Osteocyte (in vitro differentiated cells): ENCODE data around the gene AKNA. TPM values are rescaled to one million over a fixed set of nuclear protein-coding genes. Genes with fewer than 3 reads are reported as not detected.

ENCODE experiments used
- DNase-seq: peaks from one replicate; pipeline ENCODE4 v3.0.0; 2021; ENCODE audit warnings: mixed read lengths; ENCODE audit not compliant: unreplicated experiment; ENCODE audit errors: extremely low spot score
- H3K27ac Mint-ChIP-seq: one replicate; pipeline ENCODE4 v1.8.0; 2021; ENCODE audit warnings: mild to moderate bottlenecking, mixed read lengths; ENCODE audit not compliant: unreplicated experiment
- H3K27me3 Mint-ChIP-seq: one replicate; pipeline ENCODE4 v1.8.0; 2021; ENCODE audit warnings: mixed read lengths; ENCODE audit not compliant: unreplicated experiment
- H3K36me3 Mint-ChIP-seq: one replicate; pipeline ENCODE4 v1.8.0; 2021; ENCODE audit warnings: mixed read lengths; ENCODE audit not compliant: unreplicated experiment
- H3K4me1 Mint-ChIP-seq: one replicate; pipeline ENCODE4 v1.8.0; 2021; ENCODE audit warnings: mixed read lengths; ENCODE audit not compliant: unreplicated experiment
- H3K4me3 Mint-ChIP-seq: one replicate; pipeline ENCODE4 v1.8.0; 2021; ENCODE audit warnings: mild to moderate bottlenecking, moderate library complexity, mixed read lengths; ENCODE audit not compliant: unreplicated experiment
- H3K9me3 Mint-ChIP-seq: one replicate; pipeline ENCODE4 v1.8.0; 2021; ENCODE audit warnings: mixed read lengths; ENCODE audit not compliant: unreplicated experiment
- total RNA-seq: library from RNA; stranded (reverse); gene quantifications from 2 replicates; pipeline ENCODE4 v1.2.1, GENCODE V29; 2021
- TF ChIP-seq, protein P1 (sequence below): fragments of 200-600 bp; sonication (generic); IDR thresholded peaks from 2 replicates; pipeline ENCODE4 v1.5.0; 2021; ENCODE audit warnings: antibody characterized with exemption, mild to moderate bottlenecking, moderate library complexity

Gene AKNA
- total RNA-seq, 1 donor from 2014 or later = 36.0 TPM

DNA sequence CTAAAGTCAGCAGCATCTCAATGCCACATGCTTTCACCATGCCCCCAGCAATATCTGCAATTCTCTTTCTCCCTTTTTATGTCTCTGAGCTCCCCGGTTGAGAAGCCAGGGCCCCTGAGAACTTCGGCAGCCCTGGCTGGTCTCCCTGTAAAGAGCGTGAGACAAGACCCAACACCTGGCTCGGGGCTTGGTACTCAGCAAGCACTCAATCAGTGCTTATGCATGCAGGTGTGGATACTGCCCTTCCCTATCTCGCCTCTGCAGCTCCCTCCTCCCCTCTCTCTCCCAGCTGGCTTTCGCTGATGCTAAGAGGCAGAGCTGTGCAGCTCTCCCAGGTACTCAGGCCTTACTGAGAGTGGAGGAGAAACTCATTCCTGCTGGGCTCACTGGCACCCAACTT is 41.7 kb upstream of the AKNA start:
- TF ChIP-seq, protein P1, sequence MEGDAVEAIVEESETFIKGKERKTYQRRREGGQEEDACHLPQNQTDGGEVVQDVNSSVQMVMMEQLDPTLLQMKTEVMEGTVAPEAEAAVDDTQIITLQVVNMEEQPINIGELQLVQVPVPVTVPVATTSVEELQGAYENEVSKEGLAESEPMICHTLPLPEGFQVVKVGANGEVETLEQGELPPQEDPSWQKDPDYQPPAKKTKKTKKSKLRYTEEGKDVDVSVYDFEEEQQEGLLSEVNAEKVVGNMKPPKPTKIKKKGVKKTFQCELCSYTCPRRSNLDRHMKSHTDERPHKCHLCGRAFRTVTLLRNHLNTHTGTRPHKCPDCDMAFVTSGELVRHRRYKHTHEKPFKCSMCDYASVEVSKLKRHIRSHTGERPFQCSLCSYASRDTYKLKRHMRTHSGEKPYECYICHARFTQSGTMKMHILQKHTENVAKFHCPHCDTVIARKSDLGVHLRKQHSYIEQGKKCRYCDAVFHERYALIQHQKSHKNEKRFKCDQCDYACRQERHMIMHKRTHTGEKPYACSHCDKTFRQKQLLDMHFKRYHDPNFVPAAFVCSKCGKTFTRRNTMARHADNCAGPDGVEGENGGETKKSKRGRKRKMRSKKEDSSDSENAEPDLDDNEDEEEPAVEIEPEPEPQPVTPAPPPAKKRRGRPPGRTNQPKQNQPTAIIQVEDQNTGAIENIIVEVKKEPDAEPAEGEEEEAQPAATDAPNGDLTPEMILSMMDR = no peak

DNA sequence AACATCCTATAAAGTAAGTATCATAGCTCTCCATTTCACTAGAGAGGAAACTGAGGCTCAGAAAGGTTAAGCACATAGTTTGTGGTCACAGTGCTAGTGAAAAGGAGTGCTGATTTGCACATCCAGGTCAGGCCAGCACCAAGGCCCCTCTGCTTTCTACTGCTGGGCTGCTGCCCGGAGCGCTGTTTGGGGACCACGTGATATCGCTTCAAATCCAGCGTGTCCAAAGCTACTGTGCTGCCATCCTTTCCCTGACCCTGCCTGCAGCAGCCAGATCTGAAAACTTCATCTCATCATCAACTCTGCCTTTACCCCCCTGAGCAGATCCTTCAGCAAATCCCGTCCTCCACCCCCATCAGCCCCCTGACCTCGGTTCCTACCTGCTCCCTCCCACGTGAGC is 40.7 kb upstream of the AKNA start:
- Mint-ChIP-seq H3K9me3 (no peaks in the 10 kb centered on the region), H3K4me1 (no peaks in the 10 kb centered on the region), H3K4me3 (no peak overlapping the region), H3K27me3 (peaks cover 13% of the 10 kb centered on the region), H3K27ac (no peak overlapping the region), H3K36me3 (peaks cover 3% of the 10 kb centered on the region)
- no peak for DNase-seq
- TF ChIP-seq, protein P1 = no peak

More for the DNA sequence above, 41.7 kb upstream of the AKNA start:
- H3K27me3 Mint-ChIP-seq = peaks cover 13% of the 10 kb centered on the region
- H3K27ac Mint-ChIP-seq = no peak overlapping the region
- H3K4me1 Mint-ChIP-seq = no peaks in the 10 kb centered on the region
- no peak overlapping the region for H3K4me3 Mint-ChIP-seq
- H3K9me3 Mint-ChIP-seq = no peaks in the 10 kb centered on the region
- H3K36me3 Mint-ChIP-seq = peaks cover 3% of the 10 kb centered on the region
- DNase-seq = no peak

DNA sequence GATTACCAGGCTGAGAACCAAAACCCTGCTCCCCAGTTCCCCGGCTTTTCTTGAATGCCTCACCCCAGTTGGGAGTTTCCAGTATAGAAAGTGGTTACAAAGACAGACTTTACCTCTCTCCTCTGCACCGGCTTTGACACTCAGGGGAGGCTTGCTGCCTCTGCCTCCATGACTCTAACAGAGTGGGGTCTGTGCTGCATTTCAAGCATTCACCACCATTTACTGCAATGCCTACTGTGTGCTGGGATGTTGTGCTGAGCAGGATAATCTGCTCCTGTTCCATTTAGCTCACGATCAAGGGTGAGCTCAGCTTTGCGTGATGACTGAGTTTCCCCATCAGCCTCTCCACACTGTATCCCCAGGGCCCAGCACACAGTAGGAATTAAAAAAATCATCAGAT is 39.9 kb upstream of the AKNA start:
- H3K4me3 Mint-ChIP-seq = no peak overlapping the region

DNA sequence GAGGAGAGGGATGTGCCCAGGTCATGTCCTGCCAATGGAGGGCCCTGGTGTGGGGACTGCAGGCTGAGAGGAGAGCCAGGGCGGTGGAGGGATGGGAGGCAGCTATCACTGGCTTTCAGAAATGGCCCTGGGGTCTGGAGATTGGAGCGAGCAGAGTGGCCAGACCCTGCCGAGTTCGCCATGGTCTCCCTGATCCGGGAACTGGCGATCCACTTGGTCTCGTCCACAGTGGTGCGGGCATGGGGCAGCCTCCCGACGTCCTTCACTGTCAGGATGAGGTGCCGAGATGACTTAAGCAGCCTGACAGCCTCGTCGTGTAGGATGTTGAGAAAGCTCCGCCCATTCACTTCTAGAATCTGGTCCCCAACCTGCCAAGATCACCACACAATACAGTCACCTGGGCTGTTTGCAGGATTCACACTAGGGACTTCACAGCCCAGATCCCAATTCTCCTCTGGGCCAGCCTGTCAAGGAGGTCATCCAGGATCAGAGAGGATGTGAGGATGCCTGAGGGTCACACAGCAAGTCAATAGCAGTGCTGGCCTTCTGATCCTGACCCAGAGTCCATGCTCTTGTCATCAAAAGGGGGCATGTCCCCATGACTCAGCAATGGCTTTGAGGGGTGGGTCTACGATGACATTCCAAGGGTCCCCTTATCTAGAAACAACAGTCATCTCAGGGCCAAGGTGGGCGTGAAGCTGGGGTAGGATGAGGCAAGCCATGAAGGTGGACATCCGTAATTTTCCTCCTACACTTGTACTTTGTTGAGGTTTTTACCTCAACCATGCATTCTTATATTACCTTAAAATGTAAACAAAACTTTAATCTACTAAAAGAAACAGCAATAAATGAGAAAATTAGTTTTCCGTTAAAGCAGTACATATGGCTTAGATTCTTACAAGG is 38.5 kb upstream of the AKNA start:
- no peaks in the 10 kb centered on the region for H3K4me1 Mint-ChIP-seq
- H3K27me3 Mint-ChIP-seq = peaks cover 10% of the 10 kb centered on the region
- TF ChIP-seq, protein P1 = no peak
- H3K4me3 Mint-ChIP-seq = no peak overlapping the region
- no peak for DNase-seq
- no peaks in the 10 kb centered on the region for H3K36me3 Mint-ChIP-seq
- H3K27ac Mint-ChIP-seq = no peak overlapping the region
- H3K9me3 Mint-ChIP-seq = no peaks in the 10 kb centered on the region

More for the DNA sequence above, 39.9 kb upstream of the AKNA start:
- Mint-ChIP-seq H3K4me1 (no peaks in the 10 kb centered on the region), H3K9me3 (no peaks in the 10 kb centered on the region), H3K27me3 (peaks cover 13% of the 10 kb centered on the region), H3K27ac (no peak overlapping the region), H3K36me3 (peaks cover 3% of the 10 kb centered on the region)
- no peak for DNase-seq
- TF ChIP-seq, protein P1 = no peak

DNA sequence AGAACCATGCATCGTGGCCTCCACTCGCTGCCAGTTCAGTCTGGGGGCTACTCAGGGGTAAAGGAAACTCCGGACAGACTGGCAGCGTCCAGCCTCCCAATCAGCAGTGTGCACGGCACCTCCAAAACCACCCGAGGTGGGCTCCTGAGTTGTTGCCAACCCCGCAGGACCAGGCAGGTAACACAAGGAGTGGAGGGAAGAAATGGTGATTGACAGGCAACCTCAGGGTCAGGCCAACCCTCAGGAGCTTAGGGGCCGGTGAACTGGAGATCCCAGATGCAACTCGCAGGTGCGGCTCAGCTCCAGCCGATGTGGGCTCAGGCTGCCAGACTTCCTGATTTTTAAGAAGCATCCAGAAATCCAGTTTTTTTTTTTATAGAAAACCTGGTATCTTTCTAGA is 37.3 kb upstream of the AKNA start:
- no peak overlapping the region for H3K27ac Mint-ChIP-seq
- H3K4me3 Mint-ChIP-seq = no peak overlapping the region
- no peaks in the 10 kb centered on the region for H3K9me3 Mint-ChIP-seq
- TF ChIP-seq, protein P1 = no peak
- peaks cover 10% of the 10 kb centered on the region for H3K27me3 Mint-ChIP-seq
- H3K36me3 Mint-ChIP-seq = no peaks in the 10 kb centered on the region
- DNase-seq = no peak
- no peaks in the 10 kb centered on the region for H3K4me1 Mint-ChIP-seq
